Erythroblast (primary cell): ENCODE data around the gene SLC24A3.

Source experiments
- GATA1 ChIP-seq: IDR thresholded peaks from 2 replicates; pipeline ENCODE4 v1.6.1; 2011; ENCODE audit warnings: low read depth, mild to moderate bottlenecking, control low read depth, low read length, moderate library complexity
- POLR2A ChIP-seq: IDR thresholded peaks from 2 replicates; pipeline ENCODE4 v1.6.1; 2011; ENCODE audit warnings: mild to moderate bottlenecking, low read length

- TF ChIP-seq POLR2A (no peak), GATA1 (no peak)
Measured at GRCh38 chr20:19300395-19300794, 88.0 kb downstream of the SLC24A3 start.
